ENCODE data around the gene DCN. TPM values are rescaled to one million over a fixed set of nuclear protein-coding genes. Genes with fewer than 3 reads are reported as not detected.

DCN gene, protein sequence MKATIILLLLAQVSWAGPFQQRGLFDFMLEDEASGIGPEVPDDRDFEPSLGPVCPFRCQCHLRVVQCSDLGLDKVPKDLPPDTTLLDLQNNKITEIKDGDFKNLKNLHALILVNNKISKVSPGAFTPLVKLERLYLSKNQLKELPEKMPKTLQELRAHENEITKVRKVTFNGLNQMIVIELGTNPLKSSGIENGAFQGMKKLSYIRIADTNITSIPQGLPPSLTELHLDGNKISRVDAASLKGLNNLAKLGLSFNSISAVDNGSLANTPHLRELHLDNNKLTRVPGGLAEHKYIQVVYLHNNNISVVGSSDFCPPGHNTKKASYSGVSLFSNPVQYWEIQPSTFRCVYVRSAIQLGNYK
- under 1 TPM; 0.67 to 0.69 TPM for total RNA-seq

DNA sequence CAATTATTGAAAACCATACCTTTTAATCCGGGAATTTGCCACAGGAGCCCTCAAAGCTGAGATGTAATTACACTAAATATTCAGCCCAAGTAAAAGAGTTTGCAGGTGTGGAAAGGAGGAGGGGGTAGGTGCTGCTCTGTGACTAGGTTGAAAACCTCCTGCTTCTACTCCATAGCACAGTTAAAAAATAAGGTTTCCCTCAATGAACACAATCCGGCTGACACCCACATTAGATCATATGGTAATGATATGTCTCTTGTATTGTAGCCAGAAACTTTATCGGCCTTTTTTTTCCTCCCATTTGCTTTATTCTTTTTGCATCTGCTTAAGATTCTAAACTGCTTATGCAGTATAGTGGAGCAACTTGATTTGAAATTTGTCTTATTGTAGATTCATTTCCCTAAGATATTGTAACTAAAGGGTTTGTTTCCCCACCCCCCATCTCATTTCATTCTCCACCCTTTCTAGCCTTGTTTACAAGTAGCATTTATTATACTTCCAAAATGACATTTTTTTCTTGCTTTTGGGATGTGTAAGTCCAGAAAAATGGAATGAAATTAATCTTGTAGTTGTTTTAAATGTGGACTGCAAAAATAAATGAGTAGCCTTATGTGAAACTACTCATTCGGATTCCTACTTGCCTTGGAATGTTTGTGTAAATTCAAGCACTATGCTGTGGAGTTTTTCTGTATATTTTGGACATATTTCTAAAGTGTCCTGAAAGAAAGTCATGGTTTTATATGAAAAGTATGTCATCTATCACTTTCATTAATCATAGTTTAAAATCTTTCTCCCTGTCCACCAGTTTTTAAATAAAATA is at the start of gene DCN:
Gene DCN (minus strand): TSS at position 182 of the 820 bp plus-strand sequence. CDS start 4,265 bp downstream, outside the sequence.

GRCh38 chr12:91111366-91112325 is 71.0 kb downstream of the DCN start, which contains the start of gene LUM:
Gene LUM (minus strand): TSS chr12:91111494. CDS start chr12:91108979, 2,515 bp downstream.

Small RNA genes within 50 kb of the gene (small RNA-seq; reads per million reads assigned to genes)
- gene AC007115.1 = 0 reads per million in 2 donors

Other genes with a start within 250 kb of the DCN start
- not detected for gene CCER1, start 227.6 kb downstream of the DCN start, total RNA-seq
- not detected for gene EPYC, start 177.8 kb downstream of the DCN start, total RNA-seq
- gene KERA, start 124.8 kb downstream of the DCN start, total RNA-seq = not detected
- 1 to 10 TPM in 1 of 2 donors, under 1 TPM in 1; 0.34 to 1.3 TPM for gene LUM, start 71.3 kb downstream of the DCN start, total RNA-seq